ENCODE data around the gene CAMK1D.

- TF ChIP-seq CTCF (IDR thresholded peaks at IDR 0.05) (no peak), POLR2AphosphoS5 (IDR thresholded peaks at IDR 0.05) (no peak), POLR2A (IDR thresholded peaks at IDR 0.05) (no peak), EP300 (IDR thresholded peaks at IDR 0.05) (no peak)
These were observed 266.2 kb downstream of the CAMK1D start for GRCh38 chr10:12615296-12616220.

All from stomach (tissue), 4 donors.